GM12878 (cell line): ENCODE measurements around the gene CNTN4. TPM values are rescaled to one million over a fixed set of nuclear protein-coding genes. Genes with fewer than 3 reads are reported as not detected.

Experiments used
- ATAC-seq: fragments of 200-7000 bp; cut with Tn5 transposase; 3 replicates; pipeline ENCODE4 v1.9.1; 2020; ENCODE audit warnings: mild to moderate bottlenecking, moderate library complexity
- BruUV-seq: library from RNA; stranded (reverse); fragments of 400-500 nt; replicated peaks from 2 replicates; lab custom pipeline; 2021; lab: Mats Ljungman, UMichigan
- CTCF ChIA-PET: fragments of 300-600 bp; sonication (Branson Sonifier 250); formaldehyde crosslinking; extraction: SDS; loops from one replicate; lab custom pipeline; 2021; ENCODE audit warnings: inconsistent platforms; lab: Yijun Ruan, JAX
- POLR2A ChIA-PET: fragments of 350-600 bp; formaldehyde crosslinking; extraction: SDS; loops from one replicate; lab custom pipeline; 2021; ENCODE audit warnings: inconsistent platforms; lab: Charles Lee
- RAD21 ChIA-PET: fragments of 300-600 bp; sonication (Branson Sonifier 250); formaldehyde crosslinking; loops from one replicate; lab custom pipeline; 2023; ENCODE audit warnings: antibody characterized with exemption; ENCODE audit not compliant: unreplicated experiment; lab: Charles Lee
- SMC1A ChIA-PET: fragments of 300-600 bp; sonication (Branson Sonifier 250); formaldehyde crosslinking; loops from one replicate; lab custom pipeline; 2023; ENCODE audit not compliant: unreplicated experiment, uncharacterized antibody; lab: Charles Lee
- DNase-seq: peaks from one replicate; pipeline ENCODE4 v3.0.0-alpha.2; 2011; ENCODE audit warnings: low read depth, low spot score
- FAIRE-seq: peaks from 3 replicates; lab custom pipeline; 2011; peaks lifted over from hg19 to GRCh38; lab: Jason Lieb, UNC
- H2AFZ ChIP-seq: 2 replicates; pipeline ENCODE4 v1.6.0; 2011; ENCODE audit warnings: low read depth, low read length, control low read depth; ENCODE audit not compliant: control insufficient read depth
- H3K27ac ChIP-seq: 2 replicates; pipeline ENCODE4 v1.5.1; 2011; ENCODE audit warnings: control low read depth; ENCODE audit not compliant: control insufficient read depth, insufficient read depth
- H3K27me3 ChIP-seq, 2 experiments: replicated peaks in 1 of 2; 2 replicates each; pipeline versions ENCODE4 v1.6.0 to v1.6.1; 2011; ENCODE audit warnings: low read length in 1 of 2; ENCODE audit not compliant: control insufficient read depth in 2 of 2, insufficient read depth in 2 of 2
- H3K36me3 ChIP-seq, 2 experiments: 2 replicates each; pipeline ENCODE4 v1.5.1; 2011; ENCODE audit warnings: low read length in 1 of 2; ENCODE audit not compliant: control insufficient read depth in 2 of 2, insufficient read depth in 2 of 2
- H3K4me1 ChIP-seq: 2 replicates; pipeline ENCODE4 v1.6.1; 2011; ENCODE audit warnings: mild to moderate bottlenecking, low read length, moderate library complexity, mixed read lengths; ENCODE audit not compliant: control insufficient read depth, insufficient read depth
- H3K4me2 ChIP-seq: 2 replicates; pipeline ENCODE4 v1.6.0; 2011; ENCODE audit warnings: control low read depth; ENCODE audit not compliant: control insufficient read depth, insufficient read depth
- H3K4me3 ChIP-seq: fragments of 200-600 bp; sonication (generic); 2 replicates; pipeline ENCODE4 v1.5.1; 2016
- H3K79me2 ChIP-seq: 2 replicates; pipeline ENCODE4 v1.6.0; 2011; ENCODE audit warnings: low read length; ENCODE audit not compliant: control insufficient read depth, insufficient read depth
- H3K9ac ChIP-seq: 2 replicates; pipeline ENCODE4 v1.8.0; 2011; ENCODE audit warnings: low read length, control low read depth, mixed read lengths; ENCODE audit not compliant: control insufficient read depth, insufficient read depth
- H3K9me3 ChIP-seq: replicated peaks from 3 replicates; pipeline ENCODE4 v1.5.1; 2011; ENCODE audit warnings: mild to moderate bottlenecking, low read length; ENCODE audit not compliant: control insufficient read depth, insufficient read depth
- H4K20me1 ChIP-seq: 2 replicates; pipeline ENCODE4 v1.6.0; 2011; ENCODE audit not compliant: control insufficient read depth, insufficient read depth
- ATF2 ChIP-seq: IDR thresholded peaks from 2 replicates; pipeline ENCODE4 v1.6.1; 2012; ENCODE audit warnings: low read length, inconsistent platforms
- BACH1 ChIP-seq: fragments of 450-650 bp; IDR thresholded peaks from 2 replicates; pipeline ENCODE4 v1.6.1; 2017; ENCODE audit warnings: mild to moderate bottlenecking, borderline replicate concordance
- BCL11A ChIP-seq: IDR thresholded peaks from 2 replicates; pipeline ENCODE4 v1.6.1; 2011; ENCODE audit warnings: low read depth, low read length
- CBX3 ChIP-seq: fragments of 200-600 bp; sonication (generic); IDR thresholded peaks from 2 replicates; pipeline ENCODE4 v1.6.1; 2016; ENCODE audit warnings: low read depth, borderline replicate concordance
- CREB1 ChIP-seq: IDR thresholded peaks from 2 replicates; pipeline ENCODE4 v1.6.1; 2012; ENCODE audit warnings: low read depth, mild to moderate bottlenecking, inconsistent platforms
- EGR1 ChIP-seq, 2 experiments: IDR thresholded peaks; 1 replicate in 1 of 2; 2 replicates in 1 of 2; pipeline ENCODE4 v1.6.1; 2011 to 2012; ENCODE audit warnings: low read depth in 2 of 2, low read length in 2 of 2, borderline replicate concordance in 1 of 2, mild to moderate bottlenecking in 1 of 2, moderate library complexity in 1 of 2
- EZH2 ChIP-seq: IDR thresholded peaks from 2 replicates; pipeline ENCODE4 v1.6.1; 2012; ENCODE audit warnings: low read depth, mild to moderate bottlenecking, control low read depth, inconsistent platforms, low read length, borderline replicate concordance; ENCODE audit not compliant: control insufficient read depth
- FOXK2 ChIP-seq: fragments of 450-650 bp; IDR thresholded peaks from 2 replicates; pipeline ENCODE4 v1.6.1; 2017; ENCODE audit warnings: mild to moderate bottlenecking, moderate library complexity
- HCFC1 ChIP-seq: fragments of 150-350 bp; IDR thresholded peaks from 2 replicates; pipeline ENCODE4 v1.6.1; 2014; ENCODE audit warnings: low read length
- JUNB ChIP-seq: IDR thresholded peaks from 2 replicates; pipeline ENCODE4 v1.6.1; 2016; ENCODE audit warnings: antibody characterized with exemption, mild to moderate bottlenecking
- MLLT1 ChIP-seq: fragments of 450-650 bp; IDR thresholded peaks from 2 replicates; pipeline ENCODE4 v1.6.1; 2016; ENCODE audit warnings: mild to moderate bottlenecking
- MTA2 ChIP-seq: fragments of 450-650 bp; IDR thresholded peaks from 2 replicates; pipeline ENCODE4 v1.6.1; 2016; ENCODE audit warnings: low read depth, mild to moderate bottlenecking, moderate library complexity
- NFXL1 ChIP-seq: fragments of 450-650 bp; IDR thresholded peaks from 2 replicates; pipeline ENCODE4 v1.6.1; 2017; ENCODE audit warnings: antibody characterized with exemption, mild to moderate bottlenecking, borderline replicate concordance
- NR2C2 ChIP-seq: IDR thresholded peaks from 2 replicates; pipeline ENCODE4 v1.6.1; 2011; ENCODE audit warnings: borderline replicate concordance, low read depth; ENCODE audit not compliant: control insufficient read depth, insufficient read length
- RB1 ChIP-seq: fragments of 450-650 bp; formaldehyde crosslinking; IDR thresholded peaks from 2 replicates; pipeline ENCODE4 v1.6.1; 2017; ENCODE audit warnings: mild to moderate bottlenecking, borderline replicate concordance
- SMARCA5 ChIP-seq: fragments of 450-650 bp; IDR thresholded peaks from 2 replicates; pipeline ENCODE4 v1.6.1; 2017; ENCODE audit warnings: mild to moderate bottlenecking
- ZBTB4 ChIP-seq: fragments of 450-650 bp; formaldehyde crosslinking; IDR thresholded peaks from 2 replicates; pipeline ENCODE4 v1.4.0; 2022; ENCODE audit warnings: mild to moderate bottlenecking, moderate library complexity
- WGBS: methylation state at CpG from one replicate; pipeline ENCODE4 v1.1.6; 2016; ENCODE audit warnings: low lambda C conversion rate; ENCODE audit not compliant: insufficient replicate concordance, insufficient coverage; ENCODE audit errors: missing lambda C conversion rate; 5-methylcytosine and 5-hydroxymethylcytosine counted together
- in situ Hi-C: fragments of 300-500 bp; cut with MboI; formaldehyde crosslinking; loops from 9 replicates; pipeline ENCODE4 v1.14.3; 2018; ENCODE audit warnings: mixed read lengths
- intact Hi-C: fragments of 100-400 bp; cut with micrococcal nuclease; formaldehyde crosslinking; loops from one replicate; pipeline ENCODE4 v1.14.2; 2022; ENCODE audit not compliant: unreplicated experiment
- polyA plus RNA-seq, 11 experiments: library from polyadenylated mRNA; depleted of rRNA in 4 of 11; unstranded in 6 of 11; stranded (reverse) in 5 of 11; fragments of >200 nt; fragmentation: Nextera tagmentation in 4 of 11; fragmentation: Illumina TruSeq in 1 of 11; extraction: Ambion mirVana in 4 of 11; extraction: Trizol in 1 of 11; gene quantifications; 1 replicate in 1 of 11; 2 replicates in 10 of 11; pipeline versions ENCODE4 v1.2.1 to v1.2.3, GENCODE V29; 2011 to 2016; ENCODE audit warnings: inconsistent platforms in 2 of 11, missing spikeins in 2 of 11, low read depth in 1 of 11
- total RNA-seq, 4 experiments: library from RNA; depleted of rRNA in 3 of 4; stranded (reverse); fragments of >200 nt in 3 of 4; fragmentation: Illumina TruSeq in 1 of 4; extraction: Trizol in 1 of 4; gene quantifications; 2 replicates each; pipeline versions ENCODE4 v1.2.1 to v1.2.3, GENCODE V29; 2013 to 2021

CNTN4 gene
- total and polyA plus RNA-seq, 10 of the 15 experiments (the other 5 are each of a cell fraction or from before 2014, with no cell fraction given), result 0.05 to 0.43 (median 0.15) TPM; not detected in 1

GRCh38 chr3:3074551-3075257, 976.0 kb downstream of the CNTN4 start (continued):
- TF ChIP-seq HCFC1, result no peak
- 0 out of 2 replicates have a peak, but pooled peaks have one; percentile 6 for TF ChIP-seq BCL11A
- 0 out of 2 replicates have a peak, but pooled peaks have one; percentile 8 for TF ChIP-seq CREB1
- peak; percentile 67; the same call in 1 of the 2 replicates for TF ChIP-seq JUNB
- TF ChIP-seq ATF2, result peak; percentile 61; the same call in 1 of the 2 replicates

DNA sequence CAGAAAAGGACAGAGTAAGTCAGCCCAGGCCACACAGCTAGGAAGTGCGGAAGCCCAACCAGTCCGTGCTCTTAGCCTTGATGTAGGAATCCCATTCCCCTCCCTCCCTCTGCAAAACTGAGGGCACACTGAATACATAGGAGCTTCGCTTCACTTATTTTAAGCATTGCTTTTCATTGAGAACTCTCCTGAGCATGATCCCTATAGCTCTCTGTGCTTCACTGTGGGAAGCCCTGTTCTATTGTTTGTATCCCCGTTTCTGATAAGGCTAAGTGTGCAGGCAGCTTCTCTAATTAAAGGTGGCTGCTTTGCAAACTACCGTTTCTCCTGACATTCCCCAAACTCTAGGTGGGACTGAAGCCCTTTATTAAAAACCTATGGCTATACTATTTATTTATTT, 981.6 kb downstream of the CNTN4 start:
- intact Hi-C loops, result no loop called here
- no peaks in the 10 kb centered on the region for H4K20me1 ChIP-seq
- TF ChIP-seq RB1, result no peak
- no peak for TF ChIP-seq SMARCA5
- no peak for TF ChIP-seq FOXK2
- no peak for TF ChIP-seq NFXL1
- no peak for TF ChIP-seq BACH1
- no peak for TF ChIP-seq MLLT1
- TF ChIP-seq ZBTB4 (CRISPR knock-in tag), result no peak
- no peak for TF ChIP-seq NR2C2
- no peak for TF ChIP-seq EGR1 (IDR thresholded peaks at IDR 0.05; ENCODE audit: borderline replicate concordance in 1 of 2, low read depth in 2 of 2, low read length in 2 of 2)
- no peak for TF ChIP-seq CBX3
- TF ChIP-seq EZH2, result no peak
- no peak for TF ChIP-seq MTA2

More for the DNA sequence above, 981.6 kb downstream of the CNTN4 start:
- H3K9ac ChIP-seq, result no peak overlapping the region
- no peak overlapping the region for H3K4me2 ChIP-seq
- ChIA-PET POLR2A (no interaction called here), CTCF (no interaction called here), RAD21 (no interaction called here), SMC1A (interaction anchor here (0.9 kb wide), 1 partner anchor 9 kb away, joined by 3 read pairs; no protein-coding TSS in a partner anchor)
- in situ Hi-C loops, result no loop called here
- H3K27me3 ChIP-seq, result no peaks in the 10 kb centered on the region
- WGBS, result 86% methylated on average over 5 of the region's 5 CpGs
- no peaks in the 10 kb centered on the region; the same call in 2 of the 3 replicates for H3K9me3 ChIP-seq
- H3K4me1 ChIP-seq, result peaks cover 17% of the 10 kb centered on the region
- H3K79me2 ChIP-seq, result no peaks in the 10 kb centered on the region
- no peak overlapping the region for H3K4me3 ChIP-seq
- ATAC-seq, result no peak
- no peaks in the 10 kb centered on the region for H3K36me3 ChIP-seq
- BruUV-seq, result no TSS peak
- no peak overlapping the region for H2AFZ ChIP-seq
- no peak overlapping the region for H3K27ac ChIP-seq
- DNase-seq, result no peak
- no peak for FAIRE-seq
